ENCODE measurements around the gene RUFY1.
A peak's percentile ranks its signal among the peaks of the same experiment; 100 is the strongest.
"Not testable (repeated sequence)": the region's sequence is repeated elsewhere in the genome, so short reads cannot be mapped to it uniquely, and the experiment has no call there.

RUFY1 gene

DNA sequence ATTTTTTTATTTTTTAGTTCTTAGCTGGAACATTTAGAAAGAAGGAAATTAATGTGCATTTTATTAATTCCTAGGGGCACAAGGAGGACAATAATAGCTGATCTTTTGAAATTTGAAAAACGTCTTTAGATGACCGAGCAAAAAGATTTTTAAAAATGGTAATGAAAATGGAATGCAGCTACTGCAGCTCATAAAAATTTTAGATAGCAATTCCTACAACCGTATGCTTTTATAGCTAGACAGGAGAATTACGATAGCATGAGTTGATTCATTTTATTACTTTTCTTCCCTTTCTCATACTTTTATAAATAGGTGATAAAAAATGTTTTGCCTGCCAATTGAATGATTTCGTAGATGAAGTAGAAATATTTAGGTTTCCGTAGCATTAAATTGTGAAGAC lies 13.7 kb upstream of the RUFY1 start:
- no peak for DNase-seq

- DNase-seq = no peak
These were observed 8.2 kb upstream of the RUFY1 start for GRCh38 chr5:179542170-179542569.

DNA sequence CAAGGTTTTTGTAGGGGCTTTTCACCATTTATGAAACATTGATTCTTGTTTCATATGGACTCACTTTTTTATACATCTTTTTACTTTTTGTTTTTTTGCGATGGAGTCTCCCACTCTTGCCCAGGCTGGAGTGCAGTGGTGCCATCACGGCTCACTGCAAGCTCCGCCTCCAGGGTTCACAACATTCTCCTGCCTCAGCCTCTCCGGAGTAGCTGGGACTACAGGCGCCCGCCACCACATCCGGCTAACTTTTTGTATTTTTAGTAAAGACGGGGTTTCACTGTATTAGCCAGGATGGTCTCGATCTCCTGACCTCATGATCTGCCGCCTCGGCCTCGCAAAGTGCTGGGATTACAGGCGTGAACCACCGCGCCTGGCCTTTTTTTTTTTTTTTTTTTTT lies 7.1 kb upstream of the RUFY1 start:
- not testable (repeated sequence) for DNase-seq

DNA sequence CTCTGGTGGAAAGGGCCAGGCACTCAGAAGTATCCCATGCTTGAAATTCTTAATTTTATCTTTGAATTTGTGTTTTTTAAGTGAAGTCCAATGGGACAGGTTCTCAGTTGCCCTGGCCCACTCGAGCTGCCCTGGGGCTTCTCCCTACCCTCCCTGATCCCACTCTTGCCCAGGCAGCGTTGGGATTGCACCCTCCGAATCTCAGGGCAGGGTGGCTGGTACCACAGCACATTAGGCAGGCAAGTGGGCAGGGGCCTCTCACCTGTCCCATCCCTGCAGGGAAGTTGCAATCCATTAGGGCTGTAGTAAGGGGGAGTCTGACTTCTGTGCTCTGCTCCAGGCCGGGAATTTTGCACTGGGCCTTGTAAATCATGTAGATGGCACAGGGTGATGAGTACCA lies 2.7 kb downstream of the RUFY1 start:
- no peak for DNase-seq

- DNase-seq = no peak
These were observed 3.5 kb downstream of the RUFY1 start for GRCh38 chr5:179553875-179554274.

DNA sequence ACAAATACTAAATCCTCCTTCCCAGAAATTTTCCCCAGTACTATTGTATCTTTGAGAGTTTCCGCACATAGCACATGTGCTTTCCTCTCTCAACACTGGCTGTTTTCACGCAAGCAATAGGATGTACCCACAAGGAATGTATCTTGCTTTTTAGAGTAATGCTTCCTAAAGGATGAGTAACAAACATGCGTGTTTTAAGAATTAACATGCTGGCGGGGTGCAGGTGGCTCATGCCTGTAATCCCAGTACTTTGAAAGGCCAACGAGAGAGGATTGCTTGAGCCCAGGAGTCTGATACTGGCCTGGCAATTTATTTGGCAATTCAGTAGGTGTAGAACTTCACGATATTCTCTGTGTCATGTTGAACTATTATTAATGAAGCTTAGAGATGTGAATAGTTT lies 4.6 kb downstream of the RUFY1 start:
- DNase-seq = no peak

DNA sequence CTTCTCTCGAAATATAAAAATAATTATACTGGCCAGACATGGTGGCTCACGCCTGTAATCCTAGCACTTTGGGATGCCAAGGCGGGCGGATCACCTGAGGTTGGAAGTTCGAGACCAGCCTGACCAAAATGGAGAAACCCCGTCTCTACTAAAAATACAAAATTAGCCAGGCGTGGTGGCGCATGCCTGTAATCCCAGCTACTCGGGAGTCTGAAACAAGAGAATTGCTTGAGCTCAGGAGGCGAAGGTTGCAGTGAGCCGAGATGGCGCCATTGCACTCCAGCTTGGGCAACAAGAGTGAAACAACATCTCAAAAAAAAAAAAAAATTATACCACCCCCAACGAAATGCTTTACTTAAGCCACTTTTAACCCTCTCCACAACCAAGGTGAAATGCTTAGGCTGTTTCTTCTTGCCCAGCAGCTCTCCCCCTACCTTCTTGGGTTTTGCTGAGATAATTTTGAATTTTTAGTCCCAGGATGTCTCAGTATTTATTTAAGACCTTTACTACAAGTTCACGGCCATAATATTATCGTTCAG lies 8.0 kb downstream of the RUFY1 start:
- not testable (repeated sequence) for DNase-seq

GRCh38 chr5:179558932-179559283 lies 8.6 kb downstream of the RUFY1 start:
- DNase-seq = no peak

- peak; percentile 84 to 93 (median 89) for DNase-seq
These were observed 9.2 kb downstream of the RUFY1 start for GRCh38 chr5:179559284-179560252.

GRCh38 chr5:179564526-179564925 lies 14.2 kb downstream of the RUFY1 start:
- DNase-seq = no peak

DNA sequence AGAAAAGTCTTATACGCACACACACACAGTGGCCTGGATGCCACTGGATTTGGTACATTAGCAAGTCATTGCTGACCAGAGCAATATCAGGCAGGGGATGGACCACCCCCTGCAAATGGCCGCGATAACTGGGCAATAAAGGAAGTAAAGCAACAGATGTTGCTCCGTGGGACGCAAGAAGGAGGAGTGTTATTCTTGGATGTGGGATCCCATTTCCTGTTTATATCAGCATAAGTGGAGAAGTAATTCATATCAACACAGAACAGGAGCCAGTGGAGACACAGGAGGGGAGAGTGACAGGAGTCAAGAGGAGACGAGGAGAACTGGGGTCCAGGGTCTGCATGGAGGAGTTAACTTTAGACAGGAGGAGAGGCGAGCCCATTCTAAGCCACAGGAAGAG lies 18.4 kb downstream of the RUFY1 start:
- DNase-seq = no peak

- DNase-seq = no peak
These were observed 22.0 kb downstream of the RUFY1 start for GRCh38 chr5:179572386-179572785.

GRCh38 chr5:179577286-179577960 lies 27.1 kb downstream of the RUFY1 start:
- DNase-seq = no peak

DNA sequence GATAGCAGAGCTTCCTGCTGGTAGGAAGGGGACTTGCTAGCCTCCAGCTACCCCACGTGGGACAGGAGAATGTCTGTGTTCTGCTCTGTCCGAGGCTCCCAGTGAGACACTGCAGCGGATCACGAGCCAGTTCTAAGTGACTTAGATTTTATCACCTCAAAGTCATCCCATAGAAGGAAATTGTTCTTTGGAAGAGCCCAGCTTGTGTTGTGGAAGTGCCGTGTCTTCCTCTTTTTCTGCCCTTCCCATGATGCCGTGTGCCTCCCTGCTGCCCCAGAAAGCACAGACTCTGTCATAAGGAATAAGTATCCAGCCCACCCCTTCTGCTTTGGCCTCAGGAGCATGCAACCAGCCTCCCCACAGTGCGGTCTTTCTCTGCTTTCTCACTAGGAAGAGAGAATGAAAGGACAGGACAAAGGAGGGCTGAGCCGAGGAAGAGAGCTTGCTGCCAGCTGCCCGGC lies 35.6 kb downstream of the RUFY1 start:
- DNase-seq = no peak

- no peak for DNase-seq
These were observed 37.8 kb downstream of the RUFY1 start for GRCh38 chr5:179588166-179588565.

- DNase-seq = no peak
These were observed 45.6 kb downstream of the RUFY1 start for GRCh38 chr5:179595916-179596315.

DNA sequence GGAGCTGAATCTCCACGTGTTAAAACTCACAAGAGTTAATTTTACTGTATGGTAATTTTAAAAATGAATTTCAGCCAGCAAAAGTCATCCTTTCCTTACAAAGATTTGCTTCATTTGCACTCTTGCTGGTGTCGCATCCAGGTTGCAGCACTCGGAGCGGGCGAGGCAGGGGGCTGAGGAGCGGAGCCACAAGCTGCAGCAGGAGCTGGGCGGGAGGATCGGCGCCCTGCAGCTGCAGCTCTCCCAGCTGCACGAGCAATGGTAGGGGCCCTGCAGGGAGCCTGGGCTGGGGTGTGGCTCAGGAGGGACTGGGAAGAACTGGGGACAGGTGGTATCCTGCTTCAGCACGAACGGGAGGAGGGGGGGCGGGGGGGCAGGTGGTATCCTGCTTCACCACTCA lies 46.1 kb downstream of the RUFY1 start:
- no peak for DNase-seq

DNA sequence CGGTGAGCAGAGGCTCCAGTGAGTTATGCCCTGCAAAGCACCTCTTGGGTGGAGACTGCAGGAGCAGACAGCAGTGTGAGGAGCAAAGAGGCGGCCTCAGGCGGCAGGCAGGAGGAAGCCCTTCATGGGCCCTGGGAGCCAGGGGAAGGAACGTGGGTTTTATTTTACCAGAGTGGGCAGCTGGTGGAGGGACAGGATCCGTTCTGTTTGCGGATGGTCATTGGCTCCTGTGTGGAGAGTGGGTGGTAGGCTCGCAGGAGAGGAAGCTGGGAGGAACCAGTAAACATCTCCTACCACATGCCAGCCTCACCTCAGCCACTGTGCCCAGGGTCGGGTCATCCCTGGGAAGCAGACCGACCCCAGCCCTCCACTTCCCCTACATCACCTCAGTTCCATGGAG lies 48.7 kb downstream of the RUFY1 start:
- DNase-seq = no peak

DNA sequence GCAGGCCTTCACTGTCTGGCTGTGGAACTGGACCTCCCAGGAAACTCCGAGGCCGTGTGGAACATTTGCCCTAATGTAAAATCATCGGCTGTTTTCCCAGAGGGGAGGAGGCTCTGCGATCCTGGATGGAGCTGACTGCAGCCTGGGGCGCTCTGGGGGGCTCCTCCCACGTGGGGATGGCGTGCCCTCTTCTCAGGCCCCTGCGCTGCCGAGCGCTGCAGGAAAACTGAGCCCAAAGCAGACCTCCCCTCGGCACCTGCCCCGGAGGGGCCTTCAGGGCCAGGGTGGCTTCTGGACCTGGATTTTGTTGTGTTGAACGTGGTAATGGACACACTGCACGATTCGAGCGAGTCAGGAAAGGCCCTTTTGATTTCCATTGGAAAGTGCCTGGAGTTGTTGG lies 49.2 kb downstream of the RUFY1 start:
- no peak for DNase-seq

- no peak for DNase-seq
These were observed 49.6 kb downstream of the RUFY1 start for GRCh38 chr5:179599973-179600372.

GRCh38 chr5:179601871-179602625 lies 51.7 kb downstream of the RUFY1 start:
- no peak for DNase-seq

GRCh38 chr5:179603308-179603707 lies 53.0 kb downstream of the RUFY1 start:
- DNase-seq = no peak

All from T-helper 1 cell (primary cell).